SK-N-SH (cell line): ENCODE data around the gene SIGLEC15. TPM values are rescaled to one million over a fixed set of nuclear protein-coding genes. Genes with fewer than 3 reads are reported as not detected.
A peak's percentile ranks its signal among the peaks of the same experiment; 100 is the strongest.

Experiments used
- CTCF ChIA-PET: fragments of 300-600, 350-600 bp; formaldehyde crosslinking; extraction: SDS; loops from one replicate; lab custom pipeline; 2021; lab: Yijun Ruan, JAX
- POLR2A ChIA-PET: fragments of 350-600 bp; sonication (Branson Sonifier 250); formaldehyde crosslinking; extraction: SDS; loops from one replicate; lab custom pipeline; 2020; ENCODE audit warnings: antibody characterized with exemption, inconsistent platforms; lab: Yijun Ruan, JAX
- DNase-seq: peaks from one replicate; pipeline ENCODE4 v3.0.0; 2012
- H2AFZ ChIP-seq: fragments of 200-600 bp; sonication (generic); 2 replicates; pipeline ENCODE4 v1.8.1; 2016; ENCODE audit warnings: antibody characterized with exemption, mild to moderate bottlenecking, low read depth
- H3F3A ChIP-seq: fragments of 200-600 bp; sonication (generic); replicated peaks from 2 replicates; pipeline ENCODE3; 2016; ENCODE audit warnings: antibody characterized with exemption, mild to moderate bottlenecking; ENCODE audit not compliant: insufficient read depth
- H3K27ac ChIP-seq, 2 experiments: fragments of 200-500 bp in 1 of 2; fragments of 200-600 bp in 1 of 2; sonication (Bioruptor generic) in 1 of 2; sonication (generic), shearing (Covaris generic) in 1 of 2; 2 replicates each; pipeline versions ENCODE4 v1.5.1 to v1.6.1; 2014 to 2016; ENCODE audit warnings: low read depth in 2 of 2, inconsistent platforms in 1 of 2, low read length in 1 of 2, mild to moderate bottlenecking in 1 of 2, mixed read lengths in 1 of 2
- H3K27me3 ChIP-seq: fragments of 200-600 bp; sonication (generic), shearing (Covaris generic); 2 replicates; pipeline ENCODE4 v1.6.1; 2016; ENCODE audit warnings: mixed run types; ENCODE audit not compliant: insufficient read depth
- H3K36me3 ChIP-seq, 2 experiments: fragments of 200-500 bp in 1 of 2; fragments of 200-600 bp in 1 of 2; sonication (Bioruptor generic) in 1 of 2; sonication (generic) in 1 of 2; replicated peaks in 1 of 2; 2 replicates each; pipeline versions ENCODE3 to v1.5.1; 2014 to 2016; ENCODE audit warnings: low read length in 1 of 2, mild to moderate bottlenecking in 1 of 2; ENCODE audit not compliant: insufficient read depth in 2 of 2, control insufficient read depth in 1 of 2
- H3K4me1 ChIP-seq, 2 experiments: fragments of 200-500 bp in 1 of 2; fragments of 200-600 bp in 1 of 2; sonication (Bioruptor generic) in 1 of 2; sonication (generic), shearing (Covaris generic) in 1 of 2; 2 replicates each; pipeline versions ENCODE4 v1.5.1 to v1.6.1; 2014 to 2016; ENCODE audit warnings: low read depth in 1 of 2, low read length in 1 of 2, mixed run types in 1 of 2; ENCODE audit not compliant: insufficient read depth in 2 of 2, control insufficient read depth in 1 of 2
- H3K4me2 ChIP-seq: fragments of 200-600 bp; sonication (generic), shearing (Covaris generic); 2 replicates; pipeline ENCODE4 v1.6.1; 2017; ENCODE audit warnings: mixed run types
- H3K4me3 ChIP-seq, 2 experiments: fragments of 200-500 bp in 1 of 2; fragments of 200-600 bp in 1 of 2; sonication (Bioruptor generic) in 1 of 2; sonication (generic), shearing (Covaris generic) in 1 of 2; 2 replicates each; pipeline versions ENCODE4 v1.5.1 to v1.8.1; 2014 to 2016; ENCODE audit warnings: low read depth in 2 of 2, inconsistent platforms in 1 of 2, low read length in 1 of 2, mild to moderate bottlenecking in 1 of 2, mixed read lengths in 1 of 2, moderate library complexity in 1 of 2
- H3K79me2 ChIP-seq: fragments of 200-600 bp; sonication (generic); 2 replicates; pipeline ENCODE4 v1.8.1; 2017; ENCODE audit warnings: mild to moderate bottlenecking; ENCODE audit not compliant: insufficient read depth
- H3K9ac ChIP-seq: fragments of 200-600 bp; sonication (generic); 2 replicates; pipeline ENCODE4 v1.6.1; 2017; ENCODE audit warnings: mixed run types
- H3K9me2 ChIP-seq: fragments of 200-600 bp; sonication (generic); 2 replicates; pipeline ENCODE4 v1.6.1; 2017; ENCODE audit warnings: mixed run types
- H3K9me3 ChIP-seq: fragments of 200-600 bp; sonication (generic); 2 replicates; pipeline ENCODE4 v1.6.1; 2017; ENCODE audit warnings: mixed run types, mild to moderate bottlenecking, moderate library complexity
- H4K20me1 ChIP-seq: fragments of 200-600 bp; sonication (generic); 2 replicates; pipeline ENCODE4 v1.6.1; 2017; ENCODE audit warnings: mild to moderate bottlenecking, mixed run types; ENCODE audit not compliant: insufficient read depth
- EP300 ChIP-seq, 2 experiments: IDR thresholded peaks; 2 replicates each; pipeline versions ENCODE4 v1.4.0 to v1.6.1; 2012; ENCODE audit warnings: borderline replicate concordance in 1 of 2, low read depth in 1 of 2, low read length in 1 of 2
- FOSL2 ChIP-seq: IDR thresholded peaks from 2 replicates; pipeline ENCODE4 v1.4.0; 2012; ENCODE audit warnings: low read depth, mild to moderate bottlenecking, moderate library complexity, borderline replicate concordance
- FOXM1 ChIP-seq: IDR thresholded peaks from 2 replicates; pipeline ENCODE4 v1.4.0; 2012; ENCODE audit warnings: low read depth, mild to moderate bottlenecking
- GATA2 ChIP-seq: sonication (generic); formaldehyde crosslinking; IDR thresholded peaks from 2 replicates; pipeline ENCODE4 v1.5.0; 2020; ENCODE audit warnings: mild to moderate bottlenecking, missing genetic modification reagents
- IRF3 ChIP-seq: fragments of 150-350 bp; IDR thresholded peaks from 2 replicates; pipeline ENCODE4 v1.6.1; 2016; ENCODE audit warnings: mild to moderate bottlenecking, low read depth, low read length
- JUND ChIP-seq: IDR thresholded peaks from 2 replicates; pipeline ENCODE4 v1.4.0; 2012
- MAX ChIP-seq: IDR thresholded peaks from 2 replicates; pipeline ENCODE4 v1.4.0; 2012; ENCODE audit warnings: low read depth
- MEF2A ChIP-seq: IDR thresholded peaks from 2 replicates; pipeline ENCODE4 v1.4.0; 2012; ENCODE audit warnings: low read depth, borderline replicate concordance
- MXI1 ChIP-seq: IDR thresholded peaks from 2 replicates; pipeline ENCODE4 v1.6.1; 2012; ENCODE audit warnings: mild to moderate bottlenecking, low read depth, low read length, improper control_type of control experiment
- NFIC ChIP-seq: IDR thresholded peaks from 2 replicates; pipeline ENCODE4 v1.4.0; 2012; ENCODE audit warnings: borderline replicate concordance
- NRF1 ChIP-seq: IDR thresholded peaks from 2 replicates; pipeline ENCODE4 v1.6.1; 2012; ENCODE audit warnings: low read depth, mild to moderate bottlenecking, low read length
- RAD21 ChIP-seq: IDR thresholded peaks from 2 replicates; pipeline ENCODE4 v1.6.1; 2012; ENCODE audit warnings: mild to moderate bottlenecking, low read length
- RFX5 ChIP-seq: IDR thresholded peaks from 2 replicates; pipeline ENCODE4 v1.6.1; 2012; ENCODE audit warnings: mild to moderate bottlenecking, improper control_type of control experiment, low read length
- RXRA ChIP-seq: IDR thresholded peaks from 2 replicates; pipeline ENCODE4 v1.4.0; 2012; ENCODE audit warnings: low read depth, mild to moderate bottlenecking, borderline replicate concordance
- SIN3A ChIP-seq: IDR thresholded peaks from 2 replicates; pipeline ENCODE4 v1.6.1; 2012; ENCODE audit warnings: low read depth, mild to moderate bottlenecking, low read length, moderate library complexity, borderline replicate concordance
- SMC3 ChIP-seq: IDR thresholded peaks from 2 replicates; pipeline ENCODE4 v1.6.1; 2012; ENCODE audit warnings: low read depth, low read length, improper control_type of control experiment
- TAF1 ChIP-seq: IDR thresholded peaks from 2 replicates; pipeline ENCODE4 v1.6.1; 2012; ENCODE audit warnings: low read depth, mild to moderate bottlenecking, low read length, moderate library complexity, borderline replicate concordance
- TCF12 ChIP-seq: IDR thresholded peaks from 2 replicates; pipeline ENCODE4 v1.4.0; 2012
- TEAD4 ChIP-seq: IDR thresholded peaks from 2 replicates; pipeline ENCODE4 v1.4.0; 2012; ENCODE audit warnings: mild to moderate bottlenecking, borderline replicate concordance; ENCODE audit not compliant: insufficient read depth
- USF2 ChIP-seq: fragments of 150-350 bp; IDR thresholded peaks from 2 replicates; pipeline ENCODE4 v1.6.1; 2017; ENCODE audit warnings: antibody characterized with exemption, low read length, low read depth, borderline replicate concordance
- YY1 ChIP-seq: IDR thresholded peaks from 2 replicates; pipeline ENCODE4 v1.4.0; 2012; ENCODE audit warnings: low read depth, mild to moderate bottlenecking
- WGBS: methylation state at CpG from one replicate; pipeline ENCODE4 v1.1.6; 2017; ENCODE audit warnings: low lambda C conversion rate; 5-methylcytosine and 5-hydroxymethylcytosine counted together
- polyA plus RNA-seq, 3 experiments: library from polyadenylated mRNA; depleted of rRNA; stranded (reverse); fragments of >200 nt; gene quantifications; 2 replicates each; pipeline ENCODE4 v1.2.3, GENCODE V29; 2012
- TF ChIP-seq, protein P1 (sequence below): IDR thresholded peaks from 2 replicates; pipeline ENCODE4; 2012

The SIGLEC15 gene
- polyA plus RNA-seq, 1 of the 3 experiments (the other 2 are of a cell fraction): 0.10 TPM

GRCh38 chr18:45775743-45776142 lies 49.7 kb upstream of the SIGLEC15 start:
- H3K27me3 ChIP-seq: no peaks in the 10 kb centered on the region
- POLR2A ChIA-PET: no interaction called here
- H3F3A ChIP-seq: peaks cover 27% of the 10 kb centered on the region
- no peak overlapping the region for H2AFZ ChIP-seq
- no peaks in the 10 kb centered on the region for H3K9me2 ChIP-seq
- H3K79me2 ChIP-seq: no peaks in the 10 kb centered on the region
- no peak overlapping the region for H3K4me2 ChIP-seq
- H3K27ac ChIP-seq: peak overlapping the region in 1 of 2 experiments; percentile 95; a peak in 1 of 4 replicates
- H3K9ac ChIP-seq: no peak overlapping the region; the same call in 1 of the 2 replicates
- H3K9me3 ChIP-seq: no peaks in the 10 kb centered on the region
- H3K4me3 ChIP-seq: peak overlapping the region in 1 of 2 experiments; percentile 39; a peak in 1 of 4 replicates
- TF ChIP-seq RFX5: no peak
- no peak for TF ChIP-seq SIN3A
- no peak for TF ChIP-seq MXI1
- TF ChIP-seq, protein P1, sequence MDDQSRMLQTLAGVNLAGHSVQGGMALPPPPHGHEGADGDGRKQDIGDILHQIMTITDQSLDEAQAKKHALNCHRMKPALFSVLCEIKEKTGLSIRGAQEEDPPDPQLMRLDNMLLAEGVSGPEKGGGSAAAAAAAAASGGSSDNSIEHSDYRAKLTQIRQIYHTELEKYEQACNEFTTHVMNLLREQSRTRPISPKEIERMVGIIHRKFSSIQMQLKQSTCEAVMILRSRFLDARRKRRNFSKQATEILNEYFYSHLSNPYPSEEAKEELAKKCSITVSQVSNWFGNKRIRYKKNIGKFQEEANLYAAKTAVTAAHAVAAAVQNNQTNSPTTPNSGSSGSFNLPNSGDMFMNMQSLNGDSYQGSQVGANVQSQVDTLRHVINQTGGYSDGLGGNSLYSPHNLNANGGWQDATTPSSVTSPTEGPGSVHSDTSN: no peak
- TF ChIP-seq YY1: no peak
- no peak for TF ChIP-seq SMC3
- no peak for TF ChIP-seq NFIC
- no peak for TF ChIP-seq MEF2A
- peak; percentile 18 for DNase-seq
- H4K20me1 ChIP-seq: no peaks in the 10 kb centered on the region
- WGBS: 85% methylated on average over 8 of the region's 8 CpGs
- peaks cover 0 to 19% of the 10 kb centered on the region in 2 experiments; a peak in 3 of 4 replicates for H3K4me1 ChIP-seq
- CTCF ChIA-PET: interaction anchor here (1.1 to 1.2 kb wide), 3 partner anchors 11 to 104 kb away, joined by 4 to 7 read pairs (median 4); no protein-coding TSS in a partner anchor
- H3K36me3 ChIP-seq: no peaks in the 10 kb centered on the region

- H3K4me2 ChIP-seq: peak overlapping the region; percentile 46
- H3K9me3 ChIP-seq: no peaks in the 10 kb centered on the region
- WGBS: 21% methylated on average over 1 of the region's 1 CpG
- H3K79me2 ChIP-seq: no peaks in the 10 kb centered on the region
- ChIA-PET POLR2A (no interaction called here), CTCF (no interaction called here)
- peaks cover 27% of the 10 kb centered on the region for H3F3A ChIP-seq
- peak overlapping the region; percentile 42 for H3K9ac ChIP-seq
- H3K36me3 ChIP-seq: no peaks in the 10 kb centered on the region
- no peaks in the 10 kb centered on the region for H3K27me3 ChIP-seq
- H3K9me2 ChIP-seq: no peaks in the 10 kb centered on the region
- H2AFZ ChIP-seq: no peak overlapping the region
- peaks cover 0 to 19% of the 10 kb centered on the region in 2 experiments; a peak in 3 of 4 replicates for H3K4me1 ChIP-seq
- H4K20me1 ChIP-seq: no peaks in the 10 kb centered on the region
- no peak overlapping the region for H3K4me3 ChIP-seq
- peak overlapping the region in 1 of 2 experiments; percentile 95; a peak in 2 of 4 replicates for H3K27ac ChIP-seq
- peak; percentile 53; the same call in 1 of the 2 replicates for TF ChIP-seq TCF12
- no peak for TF ChIP-seq NRF1
- TF ChIP-seq TAF1: no peak
- no peak for TF ChIP-seq RAD21
- TF ChIP-seq, protein P1: peak; percentile 56; the same call in 1 of the 2 replicates
- peak; percentile 69; the same call in 1 of the 2 replicates for TF ChIP-seq FOSL2
- TF ChIP-seq TEAD4: peak; percentile 46; the same call in 1 of the 2 replicates
- TF ChIP-seq USF2: no peak
- TF ChIP-seq IRF3: no peak
- no peak for TF ChIP-seq FOXM1
- no peak for TF ChIP-seq MXI1
- TF ChIP-seq EP300 (IDR thresholded peaks at IDR 0.05; ENCODE audit: borderline replicate concordance in 1 of 2, low read depth in 1 of 2, low read length in 1 of 2): peak in 1 of 2 experiments; percentile 71; a peak in 1 of 4 replicates
- no peak for TF ChIP-seq GATA2 (CRISPR knock-in tag)
- TF ChIP-seq JUND: peak; percentile 68
- TF ChIP-seq RFX5: no peak
- TF ChIP-seq RXRA: no peak
- no peak for TF ChIP-seq SIN3A
- no peak for TF ChIP-seq MAX
- TF ChIP-seq MEF2A: peak; percentile 69
- DNase-seq: no peak
These were observed 48.1 kb upstream of the SIGLEC15 start for GRCh38 chr18:45777393-45777792.
